Hepatocyte (in vitro differentiated cells): ENCODE measurements around the gene SPX.

ENCODE experiments used
- EZH2 ChIP-seq: fragments of 200-600 bp; sonication (generic); IDR thresholded peaks from 2 replicates; pipeline ENCODE4 v1.6.1; 2016; ENCODE audit warnings: antibody characterized with exemption, mild to moderate bottlenecking, borderline replicate concordance
- EZH2phosphoT487 ChIP-seq: fragments of 200-600 bp; sonication (generic); IDR thresholded peaks from one replicate; pipeline ENCODE4 v1.6.1; 2018; ENCODE audit warnings: antibody characterized with exemption, mild to moderate bottlenecking, low read depth, moderate library complexity; ENCODE audit not compliant: unreplicated experiment, severe bottlenecking
- TF ChIP-seq, protein P1 (sequence below): fragments of 200-600 bp; sonication (generic); IDR thresholded peaks from 2 replicates; pipeline ENCODE4 v1.5.1; 2016; ENCODE audit warnings: antibody characterized with exemption, mild to moderate bottlenecking; ENCODE audit not compliant: poor library complexity

GRCh38 chr12:21526721-21527345 is 737 bp downstream of the SPX start:
- TF ChIP-seq, protein P1, sequence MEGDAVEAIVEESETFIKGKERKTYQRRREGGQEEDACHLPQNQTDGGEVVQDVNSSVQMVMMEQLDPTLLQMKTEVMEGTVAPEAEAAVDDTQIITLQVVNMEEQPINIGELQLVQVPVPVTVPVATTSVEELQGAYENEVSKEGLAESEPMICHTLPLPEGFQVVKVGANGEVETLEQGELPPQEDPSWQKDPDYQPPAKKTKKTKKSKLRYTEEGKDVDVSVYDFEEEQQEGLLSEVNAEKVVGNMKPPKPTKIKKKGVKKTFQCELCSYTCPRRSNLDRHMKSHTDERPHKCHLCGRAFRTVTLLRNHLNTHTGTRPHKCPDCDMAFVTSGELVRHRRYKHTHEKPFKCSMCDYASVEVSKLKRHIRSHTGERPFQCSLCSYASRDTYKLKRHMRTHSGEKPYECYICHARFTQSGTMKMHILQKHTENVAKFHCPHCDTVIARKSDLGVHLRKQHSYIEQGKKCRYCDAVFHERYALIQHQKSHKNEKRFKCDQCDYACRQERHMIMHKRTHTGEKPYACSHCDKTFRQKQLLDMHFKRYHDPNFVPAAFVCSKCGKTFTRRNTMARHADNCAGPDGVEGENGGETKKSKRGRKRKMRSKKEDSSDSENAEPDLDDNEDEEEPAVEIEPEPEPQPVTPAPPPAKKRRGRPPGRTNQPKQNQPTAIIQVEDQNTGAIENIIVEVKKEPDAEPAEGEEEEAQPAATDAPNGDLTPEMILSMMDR, result no peak
- TF ChIP-seq EZH2phosphoT487 (no peak), EZH2 (no peak)
